Ishikawa (cell line): ENCODE data around the gene WDR81.

Source experiments
- CEBPB ChIP-seq: IDR thresholded peaks from 2 replicates; pipeline ENCODE4 v1.6.1; 2012
- CREB1 ChIP-seq: IDR thresholded peaks from 2 replicates; pipeline ENCODE4 v1.6.1; 2012; ENCODE audit warnings: low read depth
- EGR1 ChIP-seq: IDR thresholded peaks from 2 replicates; pipeline ENCODE4 v1.6.1; 2012
- EP300 ChIP-seq: IDR thresholded peaks from 2 replicates; pipeline ENCODE4 v1.6.1; 2012; ENCODE audit warnings: borderline replicate concordance
- FOXM1 ChIP-seq: IDR thresholded peaks from 2 replicates; pipeline ENCODE4 v1.6.1; 2012; ENCODE audit warnings: low read depth, borderline replicate concordance
- MAX ChIP-seq: IDR thresholded peaks from 2 replicates; pipeline ENCODE4 v1.6.1; 2012
- NFIC ChIP-seq: IDR thresholded peaks from 2 replicates; pipeline ENCODE4 v1.6.1; 2012
- RAD21 ChIP-seq: IDR thresholded peaks from 2 replicates; pipeline ENCODE4 v1.6.1; 2012; ENCODE audit warnings: low read depth
- REST ChIP-seq: IDR thresholded peaks from 2 replicates; pipeline ENCODE4 v1.6.1; 2012; ENCODE audit warnings: low read depth, mild to moderate bottlenecking
- TAF1 ChIP-seq: IDR thresholded peaks from 2 replicates; pipeline ENCODE4 v1.6.1; 2012; ENCODE audit warnings: low read depth, mild to moderate bottlenecking
- TCF12 ChIP-seq: IDR thresholded peaks from 2 replicates; pipeline ENCODE4 v1.6.1; 2012; ENCODE audit warnings: low read depth
- TEAD4 ChIP-seq: IDR thresholded peaks from 2 replicates; pipeline ENCODE4 v1.6.1; 2012
- USF1 ChIP-seq: IDR thresholded peaks from 2 replicates; pipeline ENCODE4 v1.6.1; 2012
- YY1 ChIP-seq: IDR thresholded peaks from 2 replicates; pipeline ENCODE4 v1.6.1; 2012; ENCODE audit warnings: low read depth
- ZBTB7A ChIP-seq: IDR thresholded peaks from 2 replicates; pipeline ENCODE4 v1.6.1; 2012; ENCODE audit warnings: low read depth

The WDR81 gene

GRCh38 chr17:1754430-1755112, 30.1 kb downstream of the WDR81 start:
- no peak for TF ChIP-seq YY1
- no peak for TF ChIP-seq EGR1

- no peak for TF ChIP-seq TCF12
- TF ChIP-seq REST = no peak
- no peak for TF ChIP-seq USF1
- TF ChIP-seq FOXM1 = no peak
- TF ChIP-seq RAD21 = no peak
- no peak for TF ChIP-seq EP300
- TF ChIP-seq CEBPB = no peak
- TF ChIP-seq ZBTB7A = no peak
- TF ChIP-seq TAF1 = no peak
- no peak for TF ChIP-seq YY1
- TF ChIP-seq NFIC = no peak
- no peak for TF ChIP-seq MAX
These were observed 30.8 kb downstream of the WDR81 start for GRCh38 chr17:1755252-1755826.

- TF ChIP-seq YY1 (no peak), CEBPB (no peak), TCF12 (no peak), NFIC (no peak), FOXM1 (no peak), ZBTB7A (no peak), TAF1 (no peak), RAD21 (no peak), EGR1 (no peak), EP300 (no peak), REST (no peak), MAX (no peak), TEAD4 (no peak), CREB1 (no peak), USF1 (no peak)
These were observed 31.3 kb downstream of the WDR81 start for GRCh38 chr17:1755827-1756262.

GRCh38 chr17:1758807-1759206, 34.3 kb downstream of the WDR81 start:
- TF ChIP-seq ZBTB7A (no peak), EGR1 (no peak), REST (no peak), RAD21 (no peak), MAX (no peak), TCF12 (no peak), TAF1 (no peak), CREB1 (no peak), TEAD4 (no peak), YY1 (no peak), FOXM1 (no peak), EP300 (no peak)
